Breast epithelium (tissue), 4 donors: ENCODE data around the gene CBL. TPM values are rescaled to one million over a fixed set of nuclear protein-coding genes. Genes with fewer than 3 reads are reported as not detected.

Source experiments
- DNase-seq, 2 donors: peaks; one replicate each; pipeline ENCODE4 v3.0.0-alpha.2; 2019; ENCODE audit warnings: low spot score in 2 of 2
- H3K27ac ChIP-seq, 2 donors: fragments of 200-600 bp; sonication (generic) in 1 of 2; one replicate each; pipeline ENCODE4 v1.5.1; 2016 to 2019; ENCODE audit warnings: mild to moderate bottlenecking in 1 of 2
- H3K27me3 ChIP-seq, 2 donors: fragments of 200-600 bp; sonication (generic) in 1 of 2; one replicate each; pipeline versions ENCODE4 v1.5.1 to v1.6.0; 2017 to 2019; ENCODE audit warnings: control low read depth in 1 of 2, mild to moderate bottlenecking in 1 of 2
- H3K36me3 ChIP-seq: fragments of 200-600 bp; one replicate; pipeline ENCODE4 v1.5.1; 2019
- H3K4me1 ChIP-seq, 2 donors: fragments of 200-600 bp; sonication (generic); one replicate each; pipeline ENCODE4 v1.5.1; 2016 to 2019; ENCODE audit warnings: control low read depth in 1 of 2
- H3K4me3 ChIP-seq, 3 donors: fragments of 200-600 bp; sonication (generic); 1 replicate in 2 of 3; 2 replicates in 1 of 3; pipeline ENCODE4 v1.5.1; 2016 to 2019; ENCODE audit warnings: mild to moderate bottlenecking in 3 of 3, moderate library complexity in 2 of 3
- H3K9me3 ChIP-seq, 2 donors: fragments of 200-600 bp; sonication (generic) in 1 of 2; one replicate each; pipeline ENCODE4 v1.5.1; 2016 to 2019; ENCODE audit warnings: control low read depth in 1 of 2
- POLR2A ChIP-seq: fragments of 450-650 bp; IDR thresholded peaks from one replicate; pipeline ENCODE4 v1.6.1; 2016; ENCODE audit warnings: antibody characterized with exemption, mild to moderate bottlenecking, moderate library complexity
- POLR2AphosphoS5 ChIP-seq, 3 donors: sonication (generic); formaldehyde crosslinking; IDR thresholded peaks; one replicate each; pipeline ENCODE4 v1.6.1; 2017; ENCODE audit warnings: antibody characterized with exemption in 3 of 3
- intact Hi-C: fragments of 100-400 bp; cut with DNase I; formaldehyde crosslinking; loops from one replicate; pipeline ENCODE4 v1.15.1; 2023; ENCODE audit warnings: low total_unique reads
- total RNA-seq, 3 donors: library from RNA; depleted of rRNA; stranded (reverse); fragments of >200 nt; gene quantifications; one replicate each; pipeline ENCODE4 v1.1.0, GENCODE V29; 2016
- TF ChIP-seq, protein P1 (sequence below), 3 donors: fragments of 450-650 bp; IDR thresholded peaks; one replicate each; pipeline ENCODE4 v1.5.1; 2016 to 2017; ENCODE audit warnings: antibody characterized with exemption in 3 of 3, mild to moderate bottlenecking in 3 of 3, moderate library complexity in 3 of 3

Gene CBL
- total RNA-seq, 3 donors from 2014 or later = 13.1 to 17.0 (median 14.3) TPM

DNA sequence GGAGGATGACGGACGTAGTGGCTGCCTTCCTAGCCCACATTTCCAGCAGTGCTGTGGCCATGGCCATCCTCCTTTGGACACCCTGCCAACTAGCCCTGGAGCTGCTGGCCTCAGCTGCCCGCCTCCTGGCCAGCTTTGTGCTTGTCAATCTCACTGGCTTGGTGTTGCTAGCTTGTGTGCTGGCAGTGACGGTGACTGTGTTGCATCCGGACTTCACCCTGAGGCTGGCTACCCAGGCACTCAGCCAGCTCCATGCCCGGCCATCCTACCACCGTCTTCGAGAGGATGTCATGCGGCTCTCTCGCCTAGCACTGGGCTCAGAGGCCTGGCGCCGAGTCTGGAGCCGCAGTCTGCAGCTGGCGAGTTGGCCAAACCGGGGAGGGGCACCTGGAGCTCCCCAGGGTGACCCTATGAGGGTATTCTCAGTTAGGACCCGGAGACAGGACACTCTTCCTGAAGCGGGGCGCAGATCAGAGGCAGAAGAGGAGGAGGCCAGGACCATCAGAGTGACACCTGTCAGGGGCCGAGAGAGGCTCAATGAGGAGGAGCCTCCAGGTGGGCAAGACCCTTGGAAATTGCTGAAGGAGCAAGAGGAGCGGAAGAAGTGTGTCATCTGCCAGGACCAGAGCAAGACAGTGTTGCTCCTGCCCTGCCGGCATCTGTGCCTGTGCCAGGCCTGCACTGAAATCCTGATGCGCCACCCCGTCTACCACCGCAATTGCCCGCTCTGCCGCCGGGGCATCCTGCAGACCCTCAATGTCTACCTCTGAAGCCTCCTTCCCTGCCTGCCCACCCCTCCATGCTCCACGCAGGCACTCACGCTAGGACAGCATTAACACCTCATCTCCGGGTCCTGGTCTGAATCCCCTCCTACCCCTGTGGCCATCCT is 129.8 kb downstream of the CBL start:
- H3K4me3 ChIP-seq = peak overlapping the region in 1 of 3 donors; percentile 99
- H3K27ac ChIP-seq = peak overlapping the region in 1 of 2 donors; percentile 95
- H3K4me1 ChIP-seq = peaks cover 8 to 16% of the 10 kb centered on the region in 2 donors
- intact Hi-C loops = no loop called here
- DNase-seq = peak in 1 of 2 donors; percentile 37
- H3K9me3 ChIP-seq = no peaks in the 10 kb centered on the region
- H3K27me3 ChIP-seq = peaks cover 0 to 2% of the 10 kb centered on the region in 2 donors
- TF ChIP-seq POLR2AphosphoS5 (IDR thresholded peaks at IDR 0.05) = no peak
- TF ChIP-seq, protein P1, sequence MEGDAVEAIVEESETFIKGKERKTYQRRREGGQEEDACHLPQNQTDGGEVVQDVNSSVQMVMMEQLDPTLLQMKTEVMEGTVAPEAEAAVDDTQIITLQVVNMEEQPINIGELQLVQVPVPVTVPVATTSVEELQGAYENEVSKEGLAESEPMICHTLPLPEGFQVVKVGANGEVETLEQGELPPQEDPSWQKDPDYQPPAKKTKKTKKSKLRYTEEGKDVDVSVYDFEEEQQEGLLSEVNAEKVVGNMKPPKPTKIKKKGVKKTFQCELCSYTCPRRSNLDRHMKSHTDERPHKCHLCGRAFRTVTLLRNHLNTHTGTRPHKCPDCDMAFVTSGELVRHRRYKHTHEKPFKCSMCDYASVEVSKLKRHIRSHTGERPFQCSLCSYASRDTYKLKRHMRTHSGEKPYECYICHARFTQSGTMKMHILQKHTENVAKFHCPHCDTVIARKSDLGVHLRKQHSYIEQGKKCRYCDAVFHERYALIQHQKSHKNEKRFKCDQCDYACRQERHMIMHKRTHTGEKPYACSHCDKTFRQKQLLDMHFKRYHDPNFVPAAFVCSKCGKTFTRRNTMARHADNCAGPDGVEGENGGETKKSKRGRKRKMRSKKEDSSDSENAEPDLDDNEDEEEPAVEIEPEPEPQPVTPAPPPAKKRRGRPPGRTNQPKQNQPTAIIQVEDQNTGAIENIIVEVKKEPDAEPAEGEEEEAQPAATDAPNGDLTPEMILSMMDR (IDR thresholded peaks at IDR 0.05) = no peak
- no peak for TF ChIP-seq POLR2A
- H3K36me3 ChIP-seq = no peaks in the 10 kb centered on the region

DNA sequence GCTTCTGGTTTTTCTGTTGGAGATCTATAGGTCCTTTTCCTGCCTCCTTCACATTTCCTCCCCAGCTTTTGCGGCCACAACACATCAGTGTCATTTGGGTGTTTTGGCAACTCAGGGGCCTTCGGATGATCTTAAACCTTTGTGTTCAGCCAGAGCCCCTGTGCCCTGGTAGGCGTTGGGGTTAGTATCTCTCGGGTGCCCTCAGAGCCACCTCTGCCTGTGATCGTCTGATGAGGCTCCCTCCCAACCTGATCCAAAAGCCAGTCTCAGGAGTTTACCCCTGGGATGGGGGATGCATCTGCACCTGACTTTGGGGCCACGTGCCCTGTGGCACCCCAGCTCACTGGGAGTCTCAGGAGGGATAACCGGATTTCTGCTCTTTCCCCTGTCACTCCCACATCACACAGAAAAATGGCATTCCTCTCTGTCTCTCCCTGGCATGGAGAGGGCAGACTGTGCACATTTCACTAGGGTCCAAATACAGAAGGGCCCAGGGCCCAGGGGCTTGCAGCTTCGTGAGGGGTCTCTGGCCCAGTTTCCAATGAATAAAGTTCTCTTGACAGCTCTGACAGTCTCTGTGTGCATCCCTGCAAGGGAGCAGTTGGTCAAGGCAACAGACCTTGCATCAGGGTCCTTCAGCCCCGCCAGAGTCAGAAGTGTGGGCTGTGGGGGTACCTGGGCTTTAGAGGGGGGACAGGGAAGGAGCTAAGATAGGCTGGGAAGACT is 130.8 kb downstream of the CBL start:
- Histone ChIP-seq H3K36me3 (no peaks in the 10 kb centered on the region), H3K27ac (no peak overlapping the region), H3K27me3 (peaks cover 0 to 2% of the 10 kb centered on the region in 2 donors), H3K9me3 (no peaks in the 10 kb centered on the region), H3K4me3 (no peak overlapping the region), H3K4me1 (peaks cover 8 to 16% of the 10 kb centered on the region in 2 donors)
- intact Hi-C loops = no loop called here
- no peak for TF ChIP-seq POLR2A
- TF ChIP-seq, protein P1 (IDR thresholded peaks at IDR 0.05) = no peak
- TF ChIP-seq POLR2AphosphoS5 (IDR thresholded peaks at IDR 0.05) = no peak
- DNase-seq = no peak

DNA sequence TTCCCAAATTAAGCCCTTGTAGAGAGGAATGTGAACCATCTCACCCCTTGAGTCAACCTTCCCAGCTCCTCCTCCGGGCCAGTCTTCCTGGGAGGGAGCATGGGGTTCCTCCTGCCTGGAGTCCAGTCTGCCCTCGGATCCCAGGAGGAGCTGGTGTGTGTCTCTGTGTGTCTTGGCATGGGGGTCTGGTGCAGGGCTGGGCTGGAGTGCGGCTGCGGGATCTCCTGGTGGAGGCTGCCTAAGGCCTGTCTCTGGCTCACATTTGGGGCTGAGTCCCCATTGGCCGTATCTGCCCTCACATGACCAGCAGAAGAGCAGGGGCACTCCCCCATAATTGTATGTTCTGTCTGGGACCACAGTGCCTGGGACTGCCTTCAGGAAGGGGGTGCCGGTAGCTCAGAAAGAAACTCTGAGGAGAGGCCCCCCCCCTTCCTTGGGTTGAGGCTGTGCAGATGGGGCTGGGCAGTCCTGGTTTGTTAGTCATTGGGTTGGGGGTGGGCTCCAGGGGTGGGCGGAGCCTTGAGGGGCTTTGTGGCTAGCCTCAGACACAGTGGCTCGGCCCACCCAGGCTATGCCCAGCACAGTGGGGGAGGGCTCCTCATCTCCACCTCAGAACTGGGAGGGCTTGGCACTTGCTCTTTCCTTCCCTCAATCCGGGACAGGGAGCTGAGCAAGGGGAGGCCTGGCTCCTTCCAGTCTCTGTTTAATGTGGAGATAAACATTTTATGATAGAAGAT is 131.6 kb downstream of the CBL start:
- Histone ChIP-seq H3K27me3 (peaks cover 0 to 2% of the 10 kb centered on the region in 2 donors), H3K27ac (peak overlapping the region in 1 of 2 donors; percentile 43), H3K4me1 (peaks cover 8 to 16% of the 10 kb centered on the region in 2 donors), H3K9me3 (no peaks in the 10 kb centered on the region), H3K36me3 (no peaks in the 10 kb centered on the region), H3K4me3 (no peak overlapping the region)
- TF ChIP-seq POLR2A = no peak
- TF ChIP-seq POLR2AphosphoS5 (IDR thresholded peaks at IDR 0.05) = no peak
- TF ChIP-seq, protein P1 (IDR thresholded peaks at IDR 0.05) = no peak
- intact Hi-C loops = loop anchor here (1.0 kb wide), 1 partner anchor 19 kb away; no protein-coding TSS in a partner anchor
- DNase-seq = no peak

DNA sequence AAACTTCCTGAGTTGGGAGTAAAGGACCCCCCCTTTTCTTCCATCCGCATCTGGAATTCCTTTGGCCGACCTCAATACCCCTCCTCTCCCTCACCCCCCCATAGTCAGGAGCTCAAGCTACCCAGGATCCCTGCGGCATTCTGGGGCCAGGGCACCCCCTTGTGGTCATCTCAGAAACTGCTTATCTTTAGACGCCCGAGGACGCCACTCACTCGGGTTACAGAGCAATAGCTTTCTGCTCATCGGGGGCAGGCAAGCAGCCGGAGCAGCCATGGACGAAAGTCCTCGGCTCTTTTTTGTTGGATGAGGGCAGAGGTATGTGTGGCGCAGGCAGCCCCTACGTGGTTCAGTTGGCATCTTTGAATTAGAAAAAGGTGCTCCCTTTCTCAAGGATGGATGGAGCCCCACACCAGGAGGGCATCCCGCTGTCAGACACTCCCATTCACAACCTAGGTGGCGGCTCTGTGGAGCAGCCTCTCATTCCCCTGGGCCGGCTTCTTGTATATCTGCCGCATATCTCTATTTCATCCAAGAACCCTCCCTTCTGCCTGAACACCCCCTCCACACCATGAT is 132.3 kb downstream of the CBL start:
- TF ChIP-seq, protein P1 (IDR thresholded peaks at IDR 0.05) = peak; percentile 68 to 81 (median 74)
- no peak for TF ChIP-seq POLR2AphosphoS5 (IDR thresholded peaks at IDR 0.05)
- Histone ChIP-seq H3K9me3 (no peaks in the 10 kb centered on the region), H3K27ac (peak overlapping the region in 1 of 2 donors; percentile 43), H3K36me3 (no peaks in the 10 kb centered on the region), H3K4me3 (peak overlapping the region in 2 of 3 donors; percentile 81 to 87), H3K4me1 (peaks cover 8 to 16% of the 10 kb centered on the region in 2 donors), H3K27me3 (peaks cover 0 to 2% of the 10 kb centered on the region in 2 donors)
- DNase-seq = no peak
- intact Hi-C loops = loop anchor here (1.0 kb wide), 1 partner anchor 20 kb away; no protein-coding TSS in a partner anchor
